Eye (tissue), 1 donor: Measurements from ENCODE around the gene RSPH3.
"Not testable (repeated sequence)": the region's sequence is repeated elsewhere in the genome, so short reads cannot be mapped to it uniquely, and the experiment has no call there.

Experiments used
- DNase-seq: peaks from one replicate; pipeline ENCODE4 v3.0.0-alpha.2; 2015

RSPH3 gene, protein sequence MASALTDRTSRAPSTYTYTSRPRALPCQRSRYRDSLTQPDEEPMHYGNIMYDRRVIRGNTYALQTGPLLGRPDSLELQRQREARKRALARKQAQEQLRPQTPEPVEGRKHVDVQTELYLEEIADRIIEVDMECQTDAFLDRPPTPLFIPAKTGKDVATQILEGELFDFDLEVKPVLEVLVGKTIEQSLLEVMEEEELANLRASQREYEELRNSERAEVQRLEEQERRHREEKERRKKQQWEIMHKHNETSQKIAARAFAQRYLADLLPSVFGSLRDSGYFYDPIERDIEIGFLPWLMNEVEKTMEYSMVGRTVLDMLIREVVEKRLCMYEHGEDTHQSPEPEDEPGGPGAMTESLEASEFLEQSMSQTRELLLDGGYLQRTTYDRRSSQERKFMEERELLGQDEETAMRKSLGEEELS

DNA sequence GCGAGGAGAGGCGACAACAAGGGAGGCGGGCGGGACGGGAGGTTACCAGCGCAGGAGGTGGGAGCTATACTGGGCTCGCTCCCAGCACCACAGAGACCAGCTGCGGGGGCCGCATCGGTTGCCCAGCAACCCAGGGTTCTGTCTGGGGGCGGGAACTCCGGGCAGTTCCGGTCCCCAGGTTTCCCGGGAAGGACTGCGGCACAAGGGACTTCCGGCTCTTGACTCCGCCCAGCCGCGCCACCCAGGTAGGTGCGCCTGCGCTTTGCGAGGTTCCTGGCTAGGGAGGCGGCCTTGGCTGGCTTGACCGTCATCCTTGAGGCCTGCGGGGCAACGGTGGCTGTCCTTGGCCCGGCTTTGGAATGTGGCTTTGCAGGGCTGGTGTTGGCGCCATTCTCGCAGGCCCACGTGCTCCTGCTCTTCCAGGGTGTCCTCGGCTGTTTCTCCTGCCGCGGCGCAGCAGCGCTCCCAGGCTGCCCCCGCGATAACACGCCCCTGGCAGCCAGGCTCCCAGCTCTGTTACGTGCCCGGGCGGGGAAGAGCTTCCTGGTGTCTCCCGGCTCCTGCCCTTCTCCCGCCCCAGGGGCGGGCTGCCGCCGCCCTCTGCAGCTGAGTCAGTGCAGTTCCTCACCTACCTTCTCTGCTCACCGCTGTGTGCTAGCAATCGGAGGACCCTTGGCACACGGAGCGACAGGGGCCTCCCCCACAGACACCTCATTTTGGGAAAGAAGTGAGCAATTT is at the start of gene RSPH3:
Gene RSPH3 (minus strand): TSS at position 537 of the 738 bp plus-strand sequence. CDS start 652 bp downstream, outside the sequence.
- peak; percentile 98 for DNase-seq

DNA sequence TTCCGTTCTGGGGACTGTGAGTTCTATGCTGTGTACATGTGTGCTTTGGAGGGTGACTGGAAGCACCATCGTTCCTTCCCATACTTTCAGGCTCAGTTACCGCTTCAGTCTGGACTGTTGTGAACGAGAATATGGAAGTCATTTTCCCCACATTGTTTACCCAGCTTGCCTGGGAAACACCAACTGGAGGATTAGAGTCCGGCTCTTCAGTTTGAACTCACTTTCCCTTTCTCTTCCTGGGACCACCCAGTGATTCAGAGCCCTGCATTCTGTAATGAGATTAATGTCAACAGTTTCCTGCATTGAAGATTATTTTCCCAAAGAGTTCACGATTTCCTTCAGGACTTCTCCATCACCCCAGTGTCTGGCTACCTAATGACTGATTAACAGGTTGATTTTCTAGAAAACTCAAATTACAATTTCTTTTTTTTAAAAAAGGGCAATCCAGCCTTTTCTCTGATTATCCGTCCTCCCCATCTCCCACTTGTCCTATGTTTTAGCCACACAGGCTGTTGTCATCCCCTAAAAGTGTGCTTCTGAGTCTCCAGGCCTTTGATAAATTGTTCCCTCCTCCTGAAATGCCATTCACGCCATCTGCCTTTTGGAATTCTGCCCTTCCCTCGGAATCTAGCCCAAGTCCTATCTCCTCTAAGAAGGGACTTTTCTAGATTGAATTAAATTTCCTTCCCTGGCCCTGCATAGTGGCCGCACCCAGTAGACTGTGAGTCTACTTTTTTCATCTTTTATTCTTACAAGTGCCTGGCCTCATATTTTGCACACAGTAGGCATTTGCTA is 48.1 kb upstream of the RSPH3 start:
- DNase-seq = no peak

DNA sequence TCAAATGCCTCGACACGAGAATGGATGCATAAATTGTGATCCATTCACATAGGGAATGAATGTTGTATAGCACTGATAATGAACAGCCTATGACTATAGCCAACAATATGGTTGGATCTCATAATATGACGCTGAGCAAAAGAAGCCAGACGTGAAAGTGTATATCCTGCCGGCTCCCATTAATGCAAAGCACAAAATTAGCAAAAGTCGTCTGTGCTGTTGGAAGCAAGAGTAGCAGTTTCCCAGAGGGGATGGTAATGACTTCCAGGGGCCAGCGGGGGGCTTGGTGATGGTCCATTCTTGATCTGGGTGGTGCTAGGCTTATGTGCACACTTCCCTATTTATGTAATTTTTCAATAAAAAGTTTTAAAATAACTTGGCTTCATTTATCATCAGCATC is 45.8 kb upstream of the RSPH3 start:
- no peak for DNase-seq

DNA sequence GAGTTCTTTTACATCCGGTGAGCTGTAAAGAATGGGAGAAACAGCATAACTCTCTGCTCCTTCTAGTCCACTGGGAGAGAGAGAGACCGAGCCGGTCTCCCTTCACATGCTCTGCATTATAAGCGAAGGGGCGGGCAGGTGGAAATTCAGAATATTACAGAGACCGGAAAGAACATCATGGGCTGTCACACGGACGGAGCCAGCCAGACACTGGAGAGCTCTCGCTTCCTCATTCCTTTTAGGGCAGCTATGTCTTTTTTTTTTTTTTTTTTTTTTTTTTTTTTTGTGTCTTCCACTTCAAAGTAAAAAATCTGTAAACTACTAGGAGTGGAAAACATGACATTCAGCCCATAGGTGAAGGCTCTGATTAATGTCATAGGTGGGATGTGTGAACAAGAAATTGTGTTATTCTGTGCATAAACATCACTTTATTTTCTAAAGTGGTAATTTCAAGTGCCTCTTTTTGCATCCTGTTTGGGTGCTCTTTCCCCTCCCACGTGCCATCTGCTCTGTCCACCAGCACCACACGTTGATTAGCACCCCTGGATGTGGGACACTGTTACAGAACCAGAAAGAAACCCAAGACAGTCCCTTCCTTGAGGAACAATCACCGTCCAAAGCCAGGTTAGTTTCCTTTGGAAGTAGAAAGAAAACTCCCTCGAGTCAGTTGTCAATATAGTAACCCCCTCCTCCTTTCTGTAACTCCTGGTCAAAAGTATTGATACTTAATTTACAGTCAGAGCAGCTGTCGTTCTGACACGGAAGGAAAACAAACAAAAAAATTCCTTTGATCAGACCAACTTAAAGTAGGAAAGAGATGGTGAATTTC is 45.1 kb upstream of the RSPH3 start, which contains the start of gene TAGAP:
Gene TAGAP (minus strand): TSS at position 93 of the 829 bp plus-strand sequence. CDS start 845 bp downstream, outside the sequence.
- no peak for DNase-seq

DNA sequence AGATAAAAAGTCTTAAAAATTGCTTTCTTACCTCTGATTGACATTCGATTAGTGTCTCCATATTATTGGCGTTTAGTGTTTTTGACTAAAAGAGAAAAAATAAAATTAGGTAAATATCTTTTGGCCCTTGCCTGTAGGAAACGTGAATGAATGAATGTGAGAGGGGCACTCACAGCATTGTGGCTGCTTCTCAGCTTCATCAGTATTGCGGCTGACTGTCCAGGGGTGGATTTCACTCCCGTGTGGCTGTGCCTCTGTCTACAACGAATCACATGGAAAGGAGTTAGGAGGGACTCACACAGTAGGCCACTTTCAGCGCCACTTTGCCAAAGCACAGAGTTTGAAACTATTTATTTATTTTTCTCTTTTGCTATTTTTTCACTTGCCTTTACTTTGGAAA is 43.9 kb upstream of the RSPH3 start:
- no peak for DNase-seq

DNA sequence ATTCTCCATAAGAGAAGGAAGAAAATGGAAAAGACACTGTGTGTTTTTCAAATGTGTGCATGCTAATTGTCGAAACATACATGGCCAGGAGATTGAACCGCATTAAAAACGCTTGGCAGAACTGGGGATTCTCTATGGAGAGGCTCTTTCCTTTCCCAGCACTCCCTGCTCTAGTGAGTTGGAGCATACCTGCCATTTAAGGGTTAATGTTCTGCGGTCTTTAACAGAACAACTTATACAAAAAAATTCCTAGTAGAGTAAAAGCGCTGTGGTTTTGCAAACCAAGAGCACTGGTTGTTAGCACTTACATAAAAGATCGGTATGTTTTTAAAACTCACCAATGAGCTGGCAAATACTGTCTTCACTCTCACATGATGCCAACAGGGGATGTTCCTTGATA is 43.2 kb upstream of the RSPH3 start:
- DNase-seq = no peak

DNA sequence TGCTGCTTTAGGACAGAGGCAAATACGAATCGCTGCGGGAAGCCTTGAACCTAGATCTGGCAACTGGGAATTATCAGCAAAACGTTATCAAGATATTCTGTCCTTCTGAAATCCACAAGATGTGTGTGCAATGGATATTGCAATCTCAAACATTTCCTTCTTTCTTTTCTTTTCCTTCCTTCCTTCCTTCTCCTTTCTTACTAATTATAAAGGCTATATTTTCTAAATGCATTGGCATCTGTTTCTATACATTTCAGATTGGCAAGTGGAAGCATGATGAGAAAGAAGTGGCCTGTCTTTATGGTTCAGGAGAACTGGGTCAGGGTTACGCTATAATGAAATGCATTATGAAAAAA is 42.8 kb upstream of the RSPH3 start:
- no peak for DNase-seq

DNA sequence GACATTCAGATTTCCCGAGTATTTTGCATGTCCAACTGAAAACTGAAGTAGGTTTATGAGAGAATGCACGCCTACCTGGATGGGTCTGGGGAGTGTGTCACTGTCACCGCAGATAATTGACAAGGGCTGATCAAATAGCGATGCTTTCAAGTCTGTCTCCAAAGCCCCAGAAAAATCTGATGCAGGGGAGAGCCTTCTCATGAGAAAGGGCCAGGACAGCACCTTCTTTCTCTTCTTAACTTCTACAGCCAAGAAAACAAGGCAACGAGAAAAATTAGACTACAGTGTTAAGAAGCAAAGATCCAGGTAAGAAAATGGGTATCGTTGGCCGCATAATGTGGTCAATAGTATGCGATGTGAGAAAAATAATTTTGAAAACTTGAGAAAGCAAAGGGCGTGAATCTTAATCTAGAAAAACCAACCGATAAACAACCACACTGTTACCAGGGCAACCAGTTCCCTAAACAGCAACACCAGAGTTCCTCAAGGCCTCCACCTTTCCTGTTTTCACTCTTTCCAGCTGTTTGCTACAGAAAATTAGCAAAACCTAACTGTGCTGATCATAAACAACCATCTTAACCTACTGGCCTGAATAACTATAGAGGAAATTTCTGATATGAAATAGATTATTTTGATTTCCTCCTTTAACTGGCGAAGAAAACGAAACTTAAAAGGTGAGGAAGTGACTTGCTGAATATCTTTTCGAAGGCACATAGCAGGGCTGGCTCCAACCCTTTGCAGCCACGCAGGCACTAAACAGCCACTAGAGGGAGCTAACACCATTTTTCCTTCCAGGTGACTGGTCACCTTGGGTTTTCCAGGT is 42.2 kb upstream of the RSPH3 start:
- peak; percentile 84 for DNase-seq

DNA sequence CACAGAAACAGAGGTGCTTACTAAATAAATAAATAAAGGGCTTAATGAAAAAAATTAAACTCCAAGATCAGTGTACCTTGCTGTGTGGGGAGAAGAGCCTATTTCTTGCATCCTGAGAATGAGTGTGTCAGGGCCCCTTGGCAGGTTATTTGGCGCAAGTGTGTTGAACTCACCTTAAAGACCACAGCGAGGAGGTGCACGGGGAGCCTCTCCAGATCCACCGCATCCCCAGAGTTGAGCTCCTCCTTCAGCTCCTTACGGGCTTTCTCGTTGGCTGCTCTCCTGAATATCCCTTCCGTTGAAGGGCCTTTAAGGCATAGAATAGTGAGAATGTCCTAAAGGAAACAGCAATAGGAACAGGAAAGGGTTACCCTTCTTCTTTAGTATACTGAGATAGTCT is 41.2 kb upstream of the RSPH3 start:
- DNase-seq = no peak

DNA sequence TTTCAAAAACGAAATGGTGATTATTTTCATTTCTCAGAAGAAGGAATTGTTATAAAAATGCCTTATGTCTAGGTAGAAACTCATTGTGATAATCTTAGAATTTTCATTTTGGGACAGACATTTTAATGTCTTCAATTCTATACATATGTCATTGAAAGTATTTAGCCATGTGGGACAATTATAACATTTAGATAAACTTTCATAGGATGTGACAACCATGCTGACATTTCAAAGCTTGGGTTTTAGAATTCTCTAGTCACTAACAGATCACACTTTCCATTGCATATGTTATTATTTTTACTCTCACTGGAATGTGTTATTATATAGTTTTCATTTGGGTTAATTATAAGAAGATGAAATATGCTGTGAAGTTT is 39.9 kb upstream of the RSPH3 start:
- no peak for DNase-seq

DNA sequence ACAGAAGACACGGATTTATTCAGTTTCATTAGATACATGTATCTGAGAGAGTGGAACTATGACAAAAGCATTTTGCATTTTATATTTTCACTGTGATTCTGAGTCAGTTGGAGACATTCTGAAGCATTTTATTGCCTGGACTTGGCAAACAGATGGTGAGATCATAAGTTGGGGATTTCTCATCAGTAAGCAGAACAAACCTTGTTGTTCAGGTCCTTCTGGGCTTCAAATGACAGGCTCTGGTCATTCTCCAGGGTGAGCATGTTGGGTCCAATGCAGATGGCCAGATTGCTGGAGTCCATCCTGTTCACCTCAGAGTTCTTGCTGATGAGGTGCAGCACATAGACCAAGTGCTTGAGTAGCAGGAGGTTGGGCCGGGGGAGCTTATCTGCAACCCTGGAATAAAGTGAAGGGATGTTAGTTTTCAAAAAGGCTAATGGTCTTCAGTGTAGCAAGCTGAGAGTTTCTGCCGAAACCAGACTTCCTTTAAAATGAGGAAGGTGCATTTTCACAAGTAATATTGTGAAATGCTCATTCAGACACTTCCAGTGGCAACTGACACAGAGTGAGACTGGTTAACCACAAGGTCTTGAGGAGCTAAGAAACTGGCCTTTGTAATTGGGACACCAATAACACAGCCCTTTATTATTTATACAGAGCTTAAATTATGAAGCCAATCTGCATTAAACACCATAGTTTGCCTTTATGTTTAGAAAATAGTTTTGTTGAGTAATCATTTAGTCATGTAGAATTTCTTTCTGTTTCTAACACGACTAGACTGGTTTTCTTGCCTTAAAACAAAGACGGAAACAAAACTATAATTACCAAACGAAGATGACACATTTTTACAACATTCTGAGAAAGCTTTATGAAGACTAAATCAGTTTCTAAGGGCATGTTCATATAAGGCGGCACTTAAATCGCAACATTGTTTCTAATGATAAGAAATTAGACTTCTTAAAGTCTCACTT is 39.2 kb upstream of the RSPH3 start:
- DNase-seq = no peak

DNA sequence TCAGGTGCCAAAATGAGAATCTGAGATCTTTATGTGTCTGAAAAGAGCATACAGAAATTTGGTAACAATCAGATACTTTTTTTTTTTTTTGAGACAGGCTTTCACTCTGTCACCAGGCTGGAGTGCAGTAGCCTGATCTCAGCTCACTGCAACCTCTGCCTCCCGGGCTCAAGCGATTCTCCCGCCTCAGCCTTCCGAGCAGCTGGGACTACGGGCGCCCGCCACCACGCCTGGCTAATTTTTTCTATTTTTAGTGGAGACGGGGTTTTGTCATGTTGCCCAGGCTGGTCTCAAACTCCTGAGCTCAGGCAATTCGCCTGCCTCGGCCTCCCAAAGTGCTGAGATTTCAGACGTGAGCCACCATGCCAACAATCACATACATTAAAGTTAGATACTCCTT is 38.3 kb upstream of the RSPH3 start:
- DNase-seq = not testable (repeated sequence)

DNA sequence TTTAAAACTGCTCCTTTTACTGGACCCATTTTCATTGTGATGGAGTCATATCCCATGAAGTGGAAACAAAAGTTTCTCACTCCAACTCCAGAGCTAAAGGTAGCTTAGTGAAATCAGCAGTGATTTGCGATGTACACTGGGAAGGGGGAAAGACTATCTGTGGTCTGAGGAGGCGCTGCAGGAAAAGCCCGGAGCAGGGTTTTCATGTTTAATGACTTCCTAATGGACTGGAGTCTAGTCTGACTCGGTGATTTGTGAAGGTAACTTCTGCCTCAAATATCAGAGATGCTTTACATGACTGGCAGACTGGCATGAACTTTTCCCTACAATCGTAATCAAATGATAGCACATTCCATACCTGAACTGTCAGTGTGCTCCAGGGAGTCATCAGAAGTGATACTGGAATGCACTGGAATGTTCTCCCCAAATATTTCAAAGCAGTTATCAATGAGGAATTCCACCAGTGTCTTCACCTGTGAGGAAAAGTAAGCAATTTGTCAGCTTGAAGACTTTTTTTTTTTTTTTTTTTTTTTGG is 37.8 kb upstream of the RSPH3 start:
- DNase-seq = no peak

DNA sequence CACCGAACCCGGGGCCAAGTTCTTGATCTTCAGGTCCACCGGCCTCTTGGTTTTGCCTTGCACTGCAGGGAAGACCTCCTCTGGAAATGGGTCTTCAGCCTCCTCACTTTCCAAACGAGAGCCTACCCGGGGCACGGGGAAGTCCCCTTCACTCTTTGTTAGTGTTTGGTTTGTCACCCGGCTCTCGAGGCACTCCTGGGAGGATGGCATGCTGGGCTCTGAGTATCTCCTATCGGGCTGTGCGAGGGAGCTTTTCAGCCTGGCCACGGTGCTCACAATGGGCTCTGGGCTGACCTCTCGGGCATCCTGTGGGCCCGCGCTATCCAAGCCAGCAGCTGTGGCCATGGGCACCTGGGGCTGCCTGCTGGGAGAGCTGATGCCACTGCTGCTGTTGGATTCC is 36.7 kb upstream of the RSPH3 start:
- DNase-seq = no peak

DNA sequence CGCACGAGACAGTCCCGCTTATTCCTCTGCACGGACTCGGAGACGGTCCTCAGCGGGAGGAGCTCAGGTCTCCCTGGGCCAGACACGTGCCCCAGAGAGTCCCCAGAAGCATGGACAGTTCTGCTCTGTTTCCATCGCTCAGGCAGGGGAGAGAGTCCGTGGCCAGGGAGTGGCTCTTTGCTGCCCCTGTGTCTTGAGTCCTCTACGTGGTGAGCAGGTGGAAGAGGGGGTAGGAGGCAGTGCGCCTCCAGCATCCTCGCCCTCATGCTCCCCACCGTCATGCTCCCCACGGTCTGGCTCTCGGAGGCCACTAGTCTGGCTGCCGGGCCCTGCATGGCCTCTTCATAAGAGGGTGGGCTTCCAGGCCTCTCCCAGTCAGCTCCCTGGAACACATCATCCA is 35.9 kb upstream of the RSPH3 start:
- no peak for DNase-seq

DNA sequence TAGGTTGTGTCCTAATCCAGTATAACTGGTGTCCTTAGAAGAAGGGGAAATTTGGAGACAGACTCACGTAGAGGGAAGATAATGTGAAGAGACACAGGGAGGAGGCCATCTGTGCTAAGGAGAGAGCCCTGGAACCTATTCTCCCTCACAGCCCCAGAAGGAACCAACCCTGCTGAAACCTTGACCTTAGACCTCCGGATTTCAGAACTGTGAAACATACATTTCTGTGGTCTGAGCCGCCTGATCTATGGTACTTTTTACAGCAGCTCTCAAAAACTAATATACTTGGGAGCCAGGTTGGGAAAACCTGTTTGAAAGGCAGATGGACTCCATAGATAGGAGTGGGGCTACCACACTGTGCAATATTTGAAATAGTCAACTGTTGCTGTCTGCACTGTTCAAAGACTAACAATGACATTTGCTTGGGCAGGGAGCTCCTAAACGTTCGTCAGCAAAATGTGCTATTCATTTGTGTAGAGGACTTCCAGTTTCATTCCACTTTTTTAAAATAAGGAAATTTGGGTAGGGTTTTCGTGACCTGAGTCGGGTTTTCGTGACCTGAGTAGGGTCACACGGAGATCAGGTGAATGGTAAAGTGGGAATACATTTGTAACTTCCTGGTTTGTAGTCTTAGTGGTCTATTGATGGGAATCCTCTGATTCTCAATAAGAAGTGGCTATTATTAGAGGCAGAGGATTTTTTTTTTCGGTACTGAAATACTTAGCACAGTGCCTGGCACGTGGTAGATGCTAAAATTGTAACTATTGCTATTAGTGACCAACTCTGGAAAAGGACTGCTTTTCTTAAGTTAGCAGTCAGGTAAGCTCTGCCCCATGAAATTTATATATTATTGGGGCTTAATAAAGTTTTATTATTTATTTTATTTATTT is 33.4 kb upstream of the RSPH3 start:
- DNase-seq = no peak

DNA sequence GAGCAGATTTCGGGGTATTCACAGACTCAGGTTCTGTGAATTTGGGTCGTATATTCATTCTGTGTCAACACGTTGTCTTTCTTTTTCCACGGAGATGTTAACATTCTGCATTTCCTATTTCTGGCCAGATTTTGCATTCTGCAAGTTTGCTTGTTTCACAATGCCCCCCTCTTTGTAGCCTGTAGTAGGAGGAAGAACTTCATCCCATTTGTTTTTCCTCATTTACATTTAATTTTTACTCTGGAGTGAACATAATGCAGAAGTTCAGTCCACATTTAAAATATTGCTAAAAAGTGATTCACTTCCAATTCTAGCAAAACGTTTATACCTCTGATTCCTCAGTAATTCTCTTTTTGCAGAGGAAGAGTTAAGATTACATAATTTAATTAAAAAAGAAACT is 31.8 kb upstream of the RSPH3 start:
- DNase-seq = no peak

DNA sequence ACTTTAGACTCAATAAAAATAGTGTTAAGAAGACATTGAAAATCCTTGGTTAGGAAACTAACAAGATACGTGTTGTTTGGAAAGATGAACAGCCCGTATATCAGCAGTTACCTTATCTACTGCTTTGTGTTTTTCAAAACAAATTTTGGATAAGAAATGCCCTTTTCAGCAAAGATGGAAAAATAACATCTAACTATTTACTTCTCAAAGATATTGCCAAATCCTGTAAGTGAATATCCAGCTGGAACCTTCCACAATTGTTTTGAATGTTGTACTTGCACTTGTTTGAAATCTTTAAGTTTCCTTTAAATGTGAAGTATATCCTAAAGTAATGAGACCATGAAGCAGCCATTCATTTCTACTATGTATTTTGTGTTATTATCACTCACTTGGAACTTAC is 30.2 kb upstream of the RSPH3 start:
- DNase-seq = no peak

DNA sequence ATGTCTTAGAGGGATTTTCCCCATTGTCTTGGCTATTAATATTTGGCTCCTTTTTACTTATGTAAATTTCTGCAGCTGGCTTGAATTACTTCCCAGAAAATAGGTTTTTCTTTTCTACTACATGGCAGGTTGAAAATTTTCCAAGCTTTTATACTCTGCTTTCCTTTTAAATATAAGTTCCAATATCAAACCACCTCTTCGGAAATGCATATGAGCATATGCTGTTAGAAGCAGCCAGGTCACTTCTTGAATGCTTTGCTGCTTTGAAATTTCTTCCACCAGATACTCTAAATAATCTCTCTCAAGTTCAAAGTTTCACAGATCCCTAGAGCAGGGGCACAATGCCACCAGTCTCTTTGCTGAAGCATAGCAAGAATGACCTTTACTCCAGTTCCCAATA is 25.2 kb upstream of the RSPH3 start:
- DNase-seq = not testable (repeated sequence)
